T-helper 17 cell (primary cell): Measurements from ENCODE around the gene TAX1BP1. TPM values are rescaled to one million over a fixed set of nuclear protein-coding genes. Genes with fewer than 3 reads are reported as not detected.
"Not testable (repeated sequence)": the region's sequence is repeated elsewhere in the genome, so short reads cannot be mapped to it uniquely, and the experiment has no call there.

Experiments
- ATAC-seq: fragments of 150-1000 bp; cut with Tn5 transposase; 2 replicates; pipeline ENCODE4 v1.10.0; 2021; ENCODE audit warnings: mild to moderate bottlenecking, moderate library complexity
- DNase-seq, 3 donors: peaks; one replicate each; pipeline versions ENCODE4 v3.0.0 to v3.0.0-alpha.2; 2020 to 2021
- H3K9me3 ChIP-seq: one replicate; pipeline ENCODE4 v1.7.0; 2013; ENCODE audit warnings: low read length, mild to moderate bottlenecking; ENCODE audit not compliant: control insufficient read depth, poor library complexity, severe bottlenecking
- H3K27ac Mint-ChIP-seq: one replicate; pipeline ENCODE4 v1.8.0; 2022; ENCODE audit warnings: mild to moderate bottlenecking, moderate library complexity, mixed read lengths
- H3K27me3 Mint-ChIP-seq: one replicate; pipeline ENCODE4 v1.8.0; 2022; ENCODE audit warnings: mixed read lengths
- H3K36me3 Mint-ChIP-seq: one replicate; pipeline ENCODE4 v1.8.0; 2022; ENCODE audit warnings: low read depth, mixed read lengths
- H3K4me1 Mint-ChIP-seq: one replicate; pipeline ENCODE4 v1.8.0; 2022; ENCODE audit warnings: mild to moderate bottlenecking, mixed read lengths
- H3K4me3 Mint-ChIP-seq: one replicate; pipeline ENCODE4 v1.8.0; 2022; ENCODE audit warnings: mild to moderate bottlenecking, moderate library complexity, mixed read lengths
- total RNA-seq, 4 donors: library from RNA in 2 of 4; stranded (reverse) in 2 of 4; gene quantifications; one replicate each; pipeline ENCODE4 v1.2.3 and lab custom pipeline; 2022 to 2026

Gene TAX1BP1
- total RNA-seq, 2 donors from 2014 or later, result 117 to 131 TPM

DNA sequence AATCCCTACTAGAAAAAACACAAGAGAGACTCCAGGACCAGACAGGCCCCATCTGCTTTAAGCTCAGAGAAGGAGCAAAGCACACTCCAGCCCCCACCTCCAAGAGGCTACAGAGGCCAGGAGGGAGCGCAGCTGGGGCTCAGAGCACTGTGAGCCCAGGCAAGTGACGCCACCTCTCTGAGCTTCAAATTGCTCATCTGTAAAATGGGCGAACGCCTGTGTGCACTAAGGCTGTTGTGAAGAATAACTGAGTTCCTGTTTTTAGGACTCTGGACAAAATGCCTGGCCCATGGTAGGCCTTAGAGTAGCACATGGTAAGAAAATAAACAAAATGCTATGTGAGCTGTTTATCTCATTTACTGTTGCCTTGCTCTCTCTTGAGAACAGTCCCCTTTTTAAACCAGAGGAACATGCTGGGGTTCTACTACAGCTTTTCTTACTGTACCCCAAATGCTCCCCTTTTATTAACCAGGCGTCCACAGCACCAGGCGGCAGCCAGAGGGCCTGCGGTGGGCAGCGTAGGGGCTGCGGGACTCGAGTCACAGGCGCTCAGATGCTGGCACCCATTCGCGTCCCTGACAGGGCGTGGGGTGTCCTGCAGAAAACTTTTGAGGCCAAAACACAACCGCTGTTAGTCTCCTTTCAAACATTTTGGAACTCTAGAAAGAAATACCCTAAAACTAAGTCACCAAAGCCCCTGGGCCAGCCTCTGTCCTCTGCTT, 103.8 kb downstream of the TAX1BP1 start:
- no peak overlapping the region for H3K27ac Mint-ChIP-seq
- H3K4me1 Mint-ChIP-seq, result peaks cover 14% of the 10 kb centered on the region

DNA sequence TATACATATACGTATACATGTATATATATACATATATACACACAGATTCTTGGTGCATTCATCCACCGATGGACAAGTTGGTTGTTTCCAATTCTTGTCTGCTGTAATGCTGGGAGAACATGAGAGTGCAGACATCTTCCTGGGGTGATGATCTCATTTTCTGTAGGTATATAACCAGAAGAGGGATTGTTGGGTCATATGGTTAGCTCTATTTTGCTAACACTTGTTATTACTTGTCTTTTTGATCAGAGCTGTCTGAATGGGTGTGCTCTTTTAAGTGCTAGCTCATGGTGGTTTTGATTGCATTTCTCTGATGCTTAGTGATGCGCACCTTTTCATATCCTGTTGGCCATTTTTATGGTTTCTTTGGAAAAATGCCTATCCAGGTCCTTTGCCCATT, 106.4 kb downstream of the TAX1BP1 start:
- Mint-ChIP-seq H3K4me3 (no peak overlapping the region), H3K36me3 (no peaks in the 10 kb centered on the region), H3K27ac (no peak overlapping the region), H3K27me3 (no peaks in the 10 kb centered on the region), H3K4me1 (peaks cover 3% of the 10 kb centered on the region)
- no peaks in the 10 kb centered on the region for H3K9me3 ChIP-seq
- DNase-seq, result no peak
- no peak for ATAC-seq

More for the DNA sequence above, 103.8 kb downstream of the TAX1BP1 start:
- Mint-ChIP-seq H3K4me3 (no peak overlapping the region), H3K36me3 (peaks cover 2% of the 10 kb centered on the region), H3K27me3 (no peaks in the 10 kb centered on the region)
- H3K9me3 ChIP-seq, result no peaks in the 10 kb centered on the region
- no peak for ATAC-seq
- DNase-seq, result no peak

DNA sequence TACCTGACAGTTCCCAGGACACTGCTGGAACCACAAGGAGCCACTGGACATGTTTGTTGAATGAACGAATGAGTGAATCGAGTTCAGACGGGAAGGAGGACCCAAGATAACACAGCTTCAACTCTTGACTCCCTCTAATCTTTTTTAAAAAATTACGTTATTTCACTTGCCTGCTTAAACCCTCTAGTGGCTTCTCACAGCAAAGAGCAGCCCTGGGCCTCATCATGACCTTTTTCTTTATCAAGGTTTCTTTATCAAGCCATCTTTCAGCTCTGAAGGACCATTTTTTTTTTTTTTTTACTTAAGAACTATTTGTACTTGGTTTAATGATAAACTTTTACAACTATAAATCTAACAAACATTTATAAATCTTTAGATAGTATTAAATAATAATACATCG, 110.6 kb downstream of the TAX1BP1 start:
- Mint-ChIP-seq H3K27me3 (no peaks in the 10 kb centered on the region), H3K36me3 (peaks cover 3% of the 10 kb centered on the region), H3K27ac (no peak overlapping the region), H3K4me3 (no peak overlapping the region), H3K4me1 (no peaks in the 10 kb centered on the region)
- H3K9me3 ChIP-seq, result no peaks in the 10 kb centered on the region
- ATAC-seq (no peak), DNase-seq (no peak)

DNA sequence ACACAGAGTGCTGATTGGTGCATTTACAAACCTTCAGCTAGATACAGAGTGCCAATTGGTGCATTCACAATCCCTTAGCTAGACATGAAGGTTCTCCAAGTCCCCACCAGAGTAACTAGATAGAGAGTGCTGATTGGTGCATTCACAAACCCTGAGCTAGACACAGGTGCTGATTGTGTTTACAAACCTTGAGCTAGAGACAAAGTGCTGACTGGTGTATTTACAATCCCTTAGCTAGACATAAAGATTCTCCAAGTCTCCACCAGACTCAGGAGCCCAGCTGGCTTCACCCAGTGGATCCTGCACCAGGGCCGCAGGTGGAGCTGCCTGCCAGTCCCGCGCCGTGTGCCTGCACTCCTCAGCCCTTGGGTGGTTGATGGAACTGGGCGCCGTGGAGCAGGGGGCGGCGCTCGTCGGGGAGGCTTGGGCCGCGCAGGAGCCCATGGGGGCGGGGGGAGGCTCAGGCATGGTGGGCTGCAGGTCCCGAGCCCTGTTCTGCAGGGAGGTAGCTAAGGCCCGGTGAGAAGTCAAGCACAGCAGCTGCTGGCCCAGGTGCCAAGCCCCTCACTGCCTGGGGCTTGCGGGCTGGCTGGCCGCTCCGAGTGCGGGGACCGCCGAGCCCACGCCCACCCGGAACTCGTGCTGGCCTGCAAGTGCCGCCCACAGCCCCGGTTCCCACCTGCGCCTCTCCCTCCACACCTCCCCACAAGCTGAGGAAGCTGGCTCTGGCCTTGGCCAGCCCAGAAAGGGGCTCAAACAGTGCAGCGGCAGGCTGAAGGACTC, 116.9 kb downstream of the TAX1BP1 start:
- DNase-seq, H3K9me3 ChIP-seq, H3K36me3 Mint-ChIP-seq, H3K27me3 Mint-ChIP-seq, H3K4me3 Mint-ChIP-seq, H3K4me1 Mint-ChIP-seq, H3K27ac Mint-ChIP-seq, ATAC-seq: not testable (repeated sequence)

DNA sequence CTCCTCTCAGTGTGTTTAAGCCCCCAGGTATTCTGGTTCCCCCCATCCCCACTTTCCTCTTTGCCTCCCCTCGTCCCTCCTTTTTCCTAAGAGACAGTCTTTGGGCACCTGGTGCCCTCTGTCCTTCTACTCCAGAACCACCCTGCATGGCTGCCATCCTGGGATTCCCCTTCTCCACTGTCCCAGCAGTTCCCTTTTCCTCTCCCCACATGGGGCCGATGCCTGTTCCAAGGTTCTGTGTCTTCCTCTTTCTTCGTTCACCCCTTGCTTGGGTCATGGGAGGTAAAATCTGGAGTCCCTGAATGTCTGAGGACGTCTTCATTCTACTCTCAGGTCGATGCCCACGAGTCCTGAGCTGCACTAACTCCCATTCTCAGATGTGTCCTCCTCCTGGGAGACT, 120.8 kb downstream of the TAX1BP1 start:
- no peak overlapping the region for H3K4me3 Mint-ChIP-seq
- DNase-seq (no peak), ATAC-seq (no peak)
- peaks cover 4% of the 10 kb centered on the region for H3K4me1 Mint-ChIP-seq
- H3K27me3 Mint-ChIP-seq, result no peaks in the 10 kb centered on the region
- H3K36me3 Mint-ChIP-seq, result peaks cover 10% of the 10 kb centered on the region
- no peaks in the 10 kb centered on the region for H3K9me3 ChIP-seq
- H3K27ac Mint-ChIP-seq, result no peak overlapping the region

DNA sequence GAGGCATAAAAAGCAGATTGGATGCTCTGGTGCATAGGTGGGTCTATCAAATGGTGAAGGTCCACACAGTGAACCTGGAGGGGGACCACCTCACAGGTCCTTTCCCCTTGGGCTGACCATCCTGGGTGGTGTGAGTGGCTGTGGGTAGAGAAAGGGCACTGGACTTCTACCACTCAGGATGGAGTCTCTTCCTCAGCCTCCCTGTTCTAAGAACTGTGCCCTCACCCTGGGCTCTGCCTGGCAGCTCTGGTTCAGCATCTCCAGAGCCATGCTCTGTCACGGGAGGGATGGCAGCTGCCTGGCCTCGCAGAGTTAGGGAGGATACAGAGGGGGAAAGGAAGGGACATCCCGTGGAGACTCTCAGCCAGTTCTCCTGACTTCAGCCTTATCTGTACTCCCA, 121.8 kb downstream of the TAX1BP1 start:
- Mint-ChIP-seq H3K36me3 (peaks cover 10% of the 10 kb centered on the region), H3K4me1 (peaks cover 5% of the 10 kb centered on the region), H3K4me3 (no peak overlapping the region), H3K27me3 (no peaks in the 10 kb centered on the region), H3K27ac (no peak overlapping the region)
- no peak for ATAC-seq
- no peak for DNase-seq
- no peaks in the 10 kb centered on the region for H3K9me3 ChIP-seq

DNA sequence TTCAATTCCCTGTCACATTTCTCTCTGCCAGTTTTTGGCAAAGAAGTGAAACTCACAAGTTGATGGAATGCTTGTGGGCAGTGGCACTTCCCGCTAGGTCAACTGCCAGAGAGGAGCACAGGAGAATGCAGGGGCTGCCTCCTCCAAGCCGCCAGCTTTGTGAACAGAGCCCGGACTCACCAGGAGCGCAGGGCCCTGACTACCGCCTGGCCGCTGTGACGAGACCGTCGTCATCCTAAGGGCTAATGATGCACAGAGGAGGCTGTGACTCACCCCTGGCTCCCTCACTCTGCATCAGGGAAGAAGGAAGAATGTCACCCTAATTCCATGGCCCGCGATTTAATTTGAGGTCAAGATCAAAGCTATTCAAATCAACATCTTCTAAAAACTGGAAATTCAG, 123.9 kb downstream of the TAX1BP1 start:
- no peak for DNase-seq
- Mint-ChIP-seq H3K36me3 (peaks cover 13% of the 10 kb centered on the region), H3K27me3 (no peaks in the 10 kb centered on the region), H3K4me3 (no peak overlapping the region), H3K4me1 (peaks cover 11% of the 10 kb centered on the region), H3K27ac (no peak overlapping the region)
- H3K9me3 ChIP-seq, result no peaks in the 10 kb centered on the region
- ATAC-seq, result no peak

DNA sequence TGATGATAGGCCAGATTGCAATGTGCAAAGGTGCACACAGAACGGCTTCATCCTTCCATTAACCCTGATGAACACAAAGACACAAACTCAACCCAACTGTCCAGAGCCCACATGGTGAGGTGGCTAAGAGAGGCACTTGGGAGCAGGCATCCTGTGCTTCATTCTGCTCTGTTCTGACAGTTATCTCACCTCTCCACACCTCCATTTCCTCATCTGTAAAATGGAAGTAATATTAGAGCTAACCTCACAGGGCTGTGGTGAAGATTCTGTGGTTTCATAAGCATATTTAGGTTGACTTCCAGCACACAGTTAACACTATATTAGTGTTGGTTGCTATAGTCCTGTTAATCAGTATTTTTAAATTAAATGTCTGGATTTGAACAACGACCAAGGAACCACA, 126.3 kb downstream of the TAX1BP1 start:
- ATAC-seq, result no peak
- Mint-ChIP-seq H3K27me3 (no peaks in the 10 kb centered on the region), H3K36me3 (peaks cover 12% of the 10 kb centered on the region), H3K27ac (no peak overlapping the region), H3K4me1 (peaks cover 14% of the 10 kb centered on the region), H3K4me3 (no peak overlapping the region)
- DNase-seq, result no peak
- no peaks in the 10 kb centered on the region for H3K9me3 ChIP-seq

DNA sequence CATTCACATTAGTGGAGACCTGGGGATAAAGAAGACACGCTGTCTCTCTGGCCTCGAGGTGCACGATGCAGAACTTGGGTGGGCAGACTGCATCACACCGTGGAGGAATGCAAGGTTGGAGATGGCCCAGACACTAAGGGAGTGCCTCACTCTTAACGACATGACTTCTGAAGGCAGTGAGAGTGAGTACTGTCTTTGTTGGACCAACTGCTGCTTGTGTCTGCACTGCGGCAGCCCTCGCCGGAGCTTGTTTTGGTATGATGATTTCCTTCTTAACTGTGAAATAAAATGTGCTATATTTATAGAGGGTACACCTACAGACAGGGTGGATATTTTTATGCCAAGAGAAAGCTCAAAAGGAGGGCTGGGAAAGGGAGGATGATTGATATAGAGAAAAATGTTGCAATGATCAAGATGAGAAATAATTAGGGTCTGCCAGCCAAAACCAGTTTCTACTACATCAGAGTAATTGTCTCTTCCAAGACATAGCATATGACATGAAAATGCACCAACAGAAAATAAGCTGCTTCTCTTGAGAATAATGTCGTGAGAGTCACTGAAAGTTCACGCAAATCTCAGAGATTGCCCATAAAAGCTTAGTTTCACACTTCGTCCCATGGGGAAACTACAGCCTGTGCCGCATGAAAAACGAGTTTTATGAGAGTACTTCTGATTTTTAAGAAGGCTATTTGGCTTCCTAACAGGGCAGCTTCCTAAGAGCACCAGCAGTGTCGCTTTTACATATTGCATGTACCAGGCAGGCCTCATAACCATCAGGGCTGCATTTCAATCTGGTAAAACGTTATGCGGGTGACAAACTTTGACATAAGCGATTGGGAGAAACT, 127.1 kb downstream of the TAX1BP1 start:
- Mint-ChIP-seq H3K36me3 (peaks cover 8% of the 10 kb centered on the region), H3K27me3 (no peaks in the 10 kb centered on the region), H3K4me1 (peaks cover 14% of the 10 kb centered on the region), H3K4me3 (no peak overlapping the region), H3K27ac (no peak overlapping the region)
- H3K9me3 ChIP-seq, result no peaks in the 10 kb centered on the region
- DNase-seq, result no peak
- ATAC-seq, result no peak

DNA sequence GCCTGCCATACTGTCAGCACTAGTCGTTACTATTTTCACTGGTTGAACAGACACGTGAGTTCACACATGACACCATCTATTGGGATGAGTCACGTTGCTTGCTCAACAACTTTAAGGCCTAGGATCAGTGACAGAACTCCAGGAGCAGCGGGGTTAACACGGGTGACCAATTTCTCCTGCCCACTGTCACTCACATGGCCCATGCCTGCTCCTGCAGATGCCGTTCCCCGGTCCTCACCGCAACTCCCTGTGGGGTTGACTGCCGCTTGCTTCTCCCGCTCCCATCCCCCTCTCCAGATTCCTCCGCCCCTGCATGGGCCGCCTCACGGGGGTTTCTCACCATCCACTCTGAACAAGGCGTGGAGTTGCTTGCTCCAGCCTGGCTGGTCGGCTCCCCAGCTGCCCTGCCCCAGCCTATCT, 128.2 kb downstream of the TAX1BP1 start:
- H3K27ac Mint-ChIP-seq, result no peak overlapping the region
- DNase-seq (no peak), ATAC-seq (no peak)
- no peaks in the 10 kb centered on the region for H3K9me3 ChIP-seq
- no peak overlapping the region for H3K4me3 Mint-ChIP-seq
- H3K36me3 Mint-ChIP-seq, result peaks cover 7% of the 10 kb centered on the region
- peaks cover 12% of the 10 kb centered on the region for H3K4me1 Mint-ChIP-seq
- H3K27me3 Mint-ChIP-seq, result no peaks in the 10 kb centered on the region

DNA sequence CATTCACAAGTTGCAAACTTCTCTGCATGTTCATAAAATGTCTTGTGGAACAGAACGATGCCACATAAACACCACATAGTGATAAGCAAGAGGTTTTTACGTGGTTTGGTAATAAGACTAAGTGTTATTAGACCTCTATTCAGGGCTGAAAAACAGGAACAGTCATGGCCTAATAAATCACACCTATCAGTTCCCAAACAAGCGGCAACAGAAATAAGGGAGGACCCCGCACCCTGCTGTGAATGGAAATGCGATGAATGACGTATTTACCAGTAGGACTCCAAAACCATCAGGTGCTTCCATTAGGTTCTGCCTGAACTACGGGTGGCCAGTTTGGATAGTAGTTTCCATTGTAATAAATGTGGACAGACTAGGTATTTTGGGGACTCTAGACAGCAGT, 129.1 kb downstream of the TAX1BP1 start:
- ATAC-seq, result no peak
- peaks cover 10% of the 10 kb centered on the region for H3K4me1 Mint-ChIP-seq
- H3K27ac Mint-ChIP-seq, result no peak overlapping the region
- no peak overlapping the region for H3K4me3 Mint-ChIP-seq
- no peak for DNase-seq
- H3K36me3 Mint-ChIP-seq, result peaks cover 3% of the 10 kb centered on the region
- no peaks in the 10 kb centered on the region for H3K9me3 ChIP-seq
- no peaks in the 10 kb centered on the region for H3K27me3 Mint-ChIP-seq

DNA sequence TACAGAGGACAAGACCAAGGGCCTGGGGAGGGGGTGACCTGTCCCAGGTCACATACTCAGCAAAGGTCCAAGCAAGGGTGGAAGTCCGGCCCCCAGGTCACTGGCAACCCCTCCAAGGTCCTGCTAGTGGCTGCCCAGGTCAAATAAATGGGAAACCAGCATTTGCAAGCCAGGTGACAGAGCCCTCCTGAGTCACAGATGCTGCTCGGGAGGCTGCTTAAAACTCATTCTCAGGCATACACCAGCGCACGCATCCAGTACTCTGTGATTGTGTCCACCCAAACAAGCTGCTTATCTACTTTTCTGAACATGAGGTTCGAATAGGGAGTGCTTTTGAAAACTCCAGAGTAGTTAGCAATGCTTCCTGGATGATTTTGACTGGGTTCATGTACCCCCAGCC, 130.6 kb downstream of the TAX1BP1 start:
- Mint-ChIP-seq H3K27ac (no peak overlapping the region), H3K4me1 (peaks cover 14% of the 10 kb centered on the region)
- ATAC-seq, result no peak

DNA sequence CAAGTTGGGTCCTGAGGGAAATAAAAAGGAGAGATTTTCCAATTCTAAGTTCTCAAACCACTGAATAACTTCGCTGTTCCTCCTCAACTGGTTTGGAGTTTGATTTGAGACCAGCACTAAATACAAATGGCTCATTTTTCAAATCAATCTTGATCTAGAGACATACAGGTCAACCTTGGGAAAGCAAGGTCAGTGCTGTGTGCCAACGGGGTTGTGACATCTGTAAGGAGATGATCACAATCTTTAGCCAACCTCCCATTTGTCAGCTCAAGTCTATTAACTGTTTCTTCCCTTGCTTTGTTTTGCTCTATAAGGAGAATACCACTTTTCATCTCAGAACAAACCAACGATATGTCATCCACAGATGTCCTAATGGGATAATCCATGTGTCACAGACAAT, 131.1 kb downstream of the TAX1BP1 start:
- Mint-ChIP-seq H3K36me3 (peaks cover 5% of the 10 kb centered on the region), H3K4me3 (no peak overlapping the region), H3K27me3 (no peaks in the 10 kb centered on the region), H3K27ac (no peak overlapping the region), H3K4me1 (peaks cover 14% of the 10 kb centered on the region)
- H3K9me3 ChIP-seq, result no peaks in the 10 kb centered on the region
- DNase-seq, result no peak
- ATAC-seq, result no peak

More for the DNA sequence above, 130.6 kb downstream of the TAX1BP1 start:
- no peaks in the 10 kb centered on the region for H3K27me3 Mint-ChIP-seq
- DNase-seq, result no peak
- no peaks in the 10 kb centered on the region for H3K9me3 ChIP-seq
- H3K36me3 Mint-ChIP-seq, result peaks cover 5% of the 10 kb centered on the region
- no peak overlapping the region for H3K4me3 Mint-ChIP-seq
